Neural cell (in vitro differentiated cells): ENCODE measurements around the gene GP5. TPM values are rescaled to one million over a fixed set of nuclear protein-coding genes. Genes with fewer than 3 reads are reported as not detected.

ENCODE experiments used
- H2AFZ ChIP-seq: fragments of 200-600, 300-800 bp; sonication (generic), shearing (Covaris generic); 2 replicates; pipeline ENCODE4 v1.6.0; 2014; ENCODE audit warnings: low read depth, mild to moderate bottlenecking, antibody characterized with exemption, low read length, moderate library complexity
- H3F3A ChIP-seq: fragments of 200-600 bp; shearing (Covaris generic); 2 replicates; pipeline ENCODE4 v1.6.1; 2016; ENCODE audit warnings: mild to moderate bottlenecking, moderate library complexity, mixed read lengths, antibody characterized with exemption, low read length; ENCODE audit not compliant: insufficient read depth, poor library complexity, severe bottlenecking
- H3K27ac ChIP-seq: fragments of 200-600, 300-800 bp; sonication (generic), shearing (Covaris generic); 2 replicates; pipeline ENCODE4 v1.5.1; 2014; ENCODE audit warnings: mild to moderate bottlenecking, low read length, moderate library complexity
- H3K27me3 ChIP-seq: fragments of 300-800, 200-600 bp; sonication (generic), shearing (Covaris generic); 2 replicates; pipeline ENCODE4 v1.6.0; 2014; ENCODE audit warnings: mild to moderate bottlenecking, low read depth, low read length, moderate library complexity; ENCODE audit not compliant: insufficient read depth
- H3K36me3 ChIP-seq: fragments of 300-800, 200-600 bp; sonication (generic), shearing (Covaris generic); 2 replicates; pipeline ENCODE4 v1.5.1; 2014; ENCODE audit warnings: mild to moderate bottlenecking, antibody characterized with exemption, low read length, moderate library complexity; ENCODE audit not compliant: insufficient read depth
- H3K4me2 ChIP-seq: fragments of 300-800, 200-600 bp; sonication (generic), shearing (Covaris generic); 2 replicates; pipeline ENCODE4 v1.6.0; 2014; ENCODE audit warnings: mild to moderate bottlenecking, low read length
- H3K4me3 ChIP-seq: fragments of 300-800, 200-600 bp; sonication (generic), shearing (Covaris generic); 2 replicates; pipeline ENCODE4 v1.5.1; 2014; ENCODE audit warnings: mild to moderate bottlenecking, low read length, moderate library complexity
- H3K79me2 ChIP-seq: fragments of 200-600 bp; shearing (Covaris generic); replicated peaks from 2 replicates; pipeline ENCODE4 v1.6.0; 2014; ENCODE audit warnings: mild to moderate bottlenecking, low read length, moderate library complexity; ENCODE audit not compliant: insufficient read depth
- H3K9ac ChIP-seq: fragments of 300-800, 200-600 bp; sonication (generic), shearing (Covaris generic); 2 replicates; pipeline ENCODE4 v1.6.1; 2016; ENCODE audit warnings: mild to moderate bottlenecking, low read length, mixed read lengths
- H3K9me2 ChIP-seq: fragments of 200-600 bp; shearing (Covaris generic); 2 replicates; pipeline ENCODE4 v1.6.1; 2016; ENCODE audit warnings: mild to moderate bottlenecking, low read length, mixed read lengths; ENCODE audit not compliant: insufficient read depth
- H3K9me3 ChIP-seq: fragments of 200-600, 300-800 bp; sonication (generic), shearing (Covaris generic); 2 replicates; pipeline ENCODE4 v1.6.1; 2016; ENCODE audit warnings: mild to moderate bottlenecking, mixed run types, low read length, moderate library complexity, mixed read lengths
- H4K20me1 ChIP-seq: fragments of 200-600 bp; shearing (Covaris generic); 2 replicates; pipeline ENCODE4 v1.6.1; 2016; ENCODE audit warnings: mild to moderate bottlenecking, mixed run types; ENCODE audit not compliant: insufficient read depth
- EP300 ChIP-seq: fragments of 450-650 bp; conservative IDR thresholded peaks from 2 replicates; pipeline ENCODE4 v1.6.1; 2014; ENCODE audit warnings: antibody characterized with exemption, mild to moderate bottlenecking, moderate library complexity; ENCODE audit not compliant: poor library complexity, severe bottlenecking
- EZH2 ChIP-seq: fragments of 200-600, 300-800 bp; shearing (Covaris generic), sonication (generic); IDR thresholded peaks from 2 replicates; pipeline ENCODE4 v1.6.1; 2014; ENCODE audit warnings: antibody characterized with exemption, low read length, borderline replicate concordance, mild to moderate bottlenecking; ENCODE audit not compliant: insufficient read depth, poor library complexity, severe bottlenecking
- MXI1 ChIP-seq: fragments of 450-650 bp; conservative IDR thresholded peaks from 2 replicates; pipeline ENCODE4 v1.6.1; 2014; ENCODE audit warnings: antibody characterized with exemption, mild to moderate bottlenecking; ENCODE audit not compliant: poor library complexity, severe bottlenecking
- POLR2AphosphoS5 ChIP-seq: IDR thresholded peaks from 2 replicates; pipeline ENCODE4 v1.6.1; 2012
- RAD21 ChIP-seq: fragments of 450-650 bp; conservative IDR thresholded peaks from 2 replicates; pipeline ENCODE4 v1.6.1; 2014; ENCODE audit warnings: antibody characterized with exemption, mild to moderate bottlenecking, moderate library complexity
- REST ChIP-seq: IDR thresholded peaks from 2 replicates; pipeline ENCODE4 v1.6.1; 2012; ENCODE audit warnings: borderline replicate concordance
- SMC3 ChIP-seq: fragments of 450-650 bp; conservative IDR thresholded peaks from 2 replicates; pipeline ENCODE4 v1.6.1; 2014; ENCODE audit warnings: antibody characterized with exemption, mild to moderate bottlenecking, moderate library complexity; ENCODE audit not compliant: poor library complexity
- TAF1 ChIP-seq: IDR thresholded peaks from 2 replicates; pipeline ENCODE4 v1.6.1; 2012; ENCODE audit warnings: low read depth
- polyA plus RNA-seq: library from polyadenylated mRNA; depleted of rRNA; stranded (reverse); fragments of >200 nt; gene quantifications from 2 replicates; pipeline ENCODE4 v1.2.3, GENCODE V29; 2014
- TF ChIP-seq, protein P1 (sequence below): fragments of 450-650 bp; IDR thresholded peaks from 2 replicates; pipeline ENCODE4 v1.5.1; 2014; ENCODE audit warnings: antibody characterized with exemption, mild to moderate bottlenecking, moderate library complexity; ENCODE audit not compliant: poor library complexity, severe bottlenecking

GP5 gene
- polyA plus RNA-seq, 1 donor from 2014 or later, result 0.14 TPM

- no peaks in the 10 kb centered on the region for H3K27me3 ChIP-seq
- H3K4me3 ChIP-seq, result no peak overlapping the region
- TF ChIP-seq TAF1 (no peak), POLR2AphosphoS5 (no peak), MXI1 (no peak), RAD21 (no peak), REST (no peak), SMC3 (no peak), EZH2 (no peak)
- TF ChIP-seq, protein P1, sequence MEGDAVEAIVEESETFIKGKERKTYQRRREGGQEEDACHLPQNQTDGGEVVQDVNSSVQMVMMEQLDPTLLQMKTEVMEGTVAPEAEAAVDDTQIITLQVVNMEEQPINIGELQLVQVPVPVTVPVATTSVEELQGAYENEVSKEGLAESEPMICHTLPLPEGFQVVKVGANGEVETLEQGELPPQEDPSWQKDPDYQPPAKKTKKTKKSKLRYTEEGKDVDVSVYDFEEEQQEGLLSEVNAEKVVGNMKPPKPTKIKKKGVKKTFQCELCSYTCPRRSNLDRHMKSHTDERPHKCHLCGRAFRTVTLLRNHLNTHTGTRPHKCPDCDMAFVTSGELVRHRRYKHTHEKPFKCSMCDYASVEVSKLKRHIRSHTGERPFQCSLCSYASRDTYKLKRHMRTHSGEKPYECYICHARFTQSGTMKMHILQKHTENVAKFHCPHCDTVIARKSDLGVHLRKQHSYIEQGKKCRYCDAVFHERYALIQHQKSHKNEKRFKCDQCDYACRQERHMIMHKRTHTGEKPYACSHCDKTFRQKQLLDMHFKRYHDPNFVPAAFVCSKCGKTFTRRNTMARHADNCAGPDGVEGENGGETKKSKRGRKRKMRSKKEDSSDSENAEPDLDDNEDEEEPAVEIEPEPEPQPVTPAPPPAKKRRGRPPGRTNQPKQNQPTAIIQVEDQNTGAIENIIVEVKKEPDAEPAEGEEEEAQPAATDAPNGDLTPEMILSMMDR, result no peak
- no peaks in the 10 kb centered on the region for H3K9me3 ChIP-seq
- no peak overlapping the region for H3K9ac ChIP-seq
- H4K20me1 ChIP-seq, result no peaks in the 10 kb centered on the region
- no peaks in the 10 kb centered on the region for H3F3A ChIP-seq
- no peak overlapping the region for H3K27ac ChIP-seq
- H3K9me2 ChIP-seq, result no peaks in the 10 kb centered on the region
- H2AFZ ChIP-seq, result no peak overlapping the region
- H3K4me2 ChIP-seq, result no peak overlapping the region
- H3K36me3 ChIP-seq, result peaks cover 6% of the 10 kb centered on the region
- H3K79me2 ChIP-seq, result no peaks in the 10 kb centered on the region
Measured at GRCh38 chr3:194422188-194422587, 23.1 kb upstream of the GP5 start.

- no peak for TF ChIP-seq RAD21
- TF ChIP-seq EP300, result no peak
- no peak for TF ChIP-seq EZH2
- no peak for TF ChIP-seq SMC3
- TF ChIP-seq, protein P1, result no peak
- no peak for TF ChIP-seq REST
- TF ChIP-seq POLR2AphosphoS5, result no peak
- no peak for TF ChIP-seq MXI1
- no peak for TF ChIP-seq TAF1
- no peaks in the 10 kb centered on the region for H3K79me2 ChIP-seq
- no peaks in the 10 kb centered on the region for H3K9me2 ChIP-seq
- H3K9ac ChIP-seq, result no peak overlapping the region
- H3K4me3 ChIP-seq, result no peak overlapping the region
- peaks cover 6% of the 10 kb centered on the region for H3K36me3 ChIP-seq
- H3K9me3 ChIP-seq, result no peaks in the 10 kb centered on the region
- no peak overlapping the region for H3K27ac ChIP-seq
- H3K27me3 ChIP-seq, result no peaks in the 10 kb centered on the region
- H2AFZ ChIP-seq, result no peak overlapping the region
- H3F3A ChIP-seq, result no peaks in the 10 kb centered on the region
- no peaks in the 10 kb centered on the region for H4K20me1 ChIP-seq
- no peak overlapping the region for H3K4me2 ChIP-seq
Measured at GRCh38 chr3:194418671-194419070, 19.6 kb upstream of the GP5 start.
